ENCODE results near the gene KDM5B. TPM values are rescaled to one million over a fixed set of nuclear protein-coding genes. Genes with fewer than 3 reads are reported as not detected.

Gene KDM5B
- polyA plus RNA-seq, 1 experiment: 79.1 TPM

DNA sequence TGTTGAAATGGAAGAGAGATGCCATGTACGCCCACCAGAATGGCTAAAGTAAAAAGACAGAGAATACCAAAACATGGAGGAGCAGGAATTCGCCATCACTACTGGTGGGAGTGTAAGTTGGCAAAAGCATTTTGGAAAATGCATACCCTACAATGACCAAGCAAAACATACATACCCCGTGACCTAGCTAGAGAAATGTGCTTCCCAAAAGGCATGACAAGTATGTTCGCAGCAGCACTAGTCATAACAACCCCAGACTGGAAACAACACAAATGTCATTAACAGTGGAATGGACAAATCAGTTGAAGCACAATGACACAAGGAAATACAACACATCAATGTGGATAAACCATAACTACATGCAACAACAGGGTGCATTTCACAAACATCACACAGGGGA, 125.2 kb downstream of the KDM5B start:
- TF ChIP-seq, protein P1, sequence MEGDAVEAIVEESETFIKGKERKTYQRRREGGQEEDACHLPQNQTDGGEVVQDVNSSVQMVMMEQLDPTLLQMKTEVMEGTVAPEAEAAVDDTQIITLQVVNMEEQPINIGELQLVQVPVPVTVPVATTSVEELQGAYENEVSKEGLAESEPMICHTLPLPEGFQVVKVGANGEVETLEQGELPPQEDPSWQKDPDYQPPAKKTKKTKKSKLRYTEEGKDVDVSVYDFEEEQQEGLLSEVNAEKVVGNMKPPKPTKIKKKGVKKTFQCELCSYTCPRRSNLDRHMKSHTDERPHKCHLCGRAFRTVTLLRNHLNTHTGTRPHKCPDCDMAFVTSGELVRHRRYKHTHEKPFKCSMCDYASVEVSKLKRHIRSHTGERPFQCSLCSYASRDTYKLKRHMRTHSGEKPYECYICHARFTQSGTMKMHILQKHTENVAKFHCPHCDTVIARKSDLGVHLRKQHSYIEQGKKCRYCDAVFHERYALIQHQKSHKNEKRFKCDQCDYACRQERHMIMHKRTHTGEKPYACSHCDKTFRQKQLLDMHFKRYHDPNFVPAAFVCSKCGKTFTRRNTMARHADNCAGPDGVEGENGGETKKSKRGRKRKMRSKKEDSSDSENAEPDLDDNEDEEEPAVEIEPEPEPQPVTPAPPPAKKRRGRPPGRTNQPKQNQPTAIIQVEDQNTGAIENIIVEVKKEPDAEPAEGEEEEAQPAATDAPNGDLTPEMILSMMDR (IDR thresholded peaks at IDR 0.05; ENCODE audit: low read depth, low read length): no peak
- H3K4me3 ChIP-seq (ENCODE audit: low read depth, low read length): no peak overlapping the region
- peaks cover 39% of the 10 kb centered on the region for H3K27me3 ChIP-seq (ENCODE audit: control insufficient read depth, insufficient read depth, low read length)
- H3K27ac ChIP-seq (ENCODE audit: low read depth, low read length): no peak overlapping the region
- DNase-seq (ENCODE audit: low read depth, low spot score): no peak
- H3K9me3 ChIP-seq (ENCODE audit: control insufficient read depth, insufficient read depth, low read length): no peaks in the 10 kb centered on the region
- POLR2A ChIA-PET: no interaction called here
- CTCF ChIA-PET: interaction anchor here (0.7 kb wide), 1 partner anchor 219 kb away, joined by 3 read pairs; no protein-coding TSS in a partner anchor

DNA sequence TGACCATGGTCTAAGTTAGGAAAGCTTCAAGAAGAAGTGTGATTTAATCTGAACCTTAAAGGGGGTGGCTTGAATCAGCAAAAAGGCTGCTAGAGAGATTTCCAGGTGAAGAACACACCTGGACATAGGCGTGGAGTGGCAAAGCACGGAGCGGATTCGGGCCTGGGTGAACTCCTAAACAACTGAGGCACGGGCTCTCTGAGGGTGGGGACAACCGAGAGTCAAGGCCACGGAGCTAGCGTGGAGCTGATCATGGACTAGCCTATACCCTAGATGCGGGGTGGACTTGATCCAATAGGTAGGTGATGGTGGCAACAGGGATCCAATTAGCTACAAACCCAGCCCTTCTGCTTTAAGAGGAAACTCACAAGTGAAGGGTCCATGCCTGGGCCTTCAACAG, 125.7 kb downstream of the KDM5B start:
- Histone ChIP-seq H3K4me3 (ENCODE audit: low read depth, low read length) (no peak overlapping the region), H3K27me3 (ENCODE audit: control insufficient read depth, insufficient read depth, low read length) (peaks cover 43% of the 10 kb centered on the region), H3K9me3 (ENCODE audit: control insufficient read depth, insufficient read depth, low read length) (no peaks in the 10 kb centered on the region), H3K27ac (ENCODE audit: low read depth, low read length) (no peak overlapping the region)
- no peak for DNase-seq (ENCODE audit: low read depth, low spot score)
- POLR2A ChIA-PET: no interaction called here
- TF ChIP-seq, protein P1 (IDR thresholded peaks at IDR 0.05; ENCODE audit: low read depth, low read length): no peak
- CTCF ChIA-PET: interaction anchor here (0.7 kb wide), 1 partner anchor 218 kb away, joined by 3 read pairs; no protein-coding TSS in a partner anchor

DNA sequence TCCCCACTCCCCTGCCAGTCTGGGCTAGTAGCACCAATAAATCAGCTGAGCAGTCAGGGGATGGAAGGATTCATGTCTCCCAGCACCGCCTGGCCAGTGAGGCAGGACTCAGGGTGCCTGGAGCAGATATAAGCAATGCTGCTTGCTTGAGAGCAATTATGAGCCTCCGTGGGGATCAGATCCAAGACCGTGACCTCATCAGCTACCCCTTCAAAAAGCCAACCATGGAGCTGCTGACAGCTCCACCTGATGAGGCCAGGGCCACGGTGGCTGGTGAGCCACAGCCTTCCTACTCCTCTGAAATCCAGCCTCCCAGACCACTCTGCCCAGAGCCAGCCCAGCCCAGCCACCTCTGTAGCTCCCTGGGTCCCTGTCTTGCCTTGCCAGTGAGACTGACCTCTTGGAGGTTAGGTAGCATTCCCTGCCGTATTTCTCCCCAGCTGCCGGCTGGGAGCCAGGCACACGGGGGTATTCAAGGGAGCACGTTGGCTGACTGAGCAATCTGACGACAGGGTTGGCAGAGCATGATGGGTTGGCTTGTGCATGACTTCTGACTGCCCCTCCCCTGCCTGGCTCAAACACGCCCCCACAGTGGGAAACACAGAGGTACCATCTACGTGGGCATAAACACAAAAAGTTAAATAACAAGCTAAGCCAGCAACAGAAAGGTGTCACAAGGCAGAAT, 126.3 kb downstream of the KDM5B start:
- TF ChIP-seq, protein P1 (IDR thresholded peaks at IDR 0.05; ENCODE audit: low read depth, low read length): no peak
- ChIA-PET POLR2A (interaction anchor here (0.6 kb wide), 1 partner anchor 11 kb away, joined by 3 read pairs; no protein-coding TSS in a partner anchor), CTCF (interaction anchor here (1.1 kb wide), 1 partner anchor 218 kb away, joined by 3 read pairs; no protein-coding TSS in a partner anchor)
- H3K4me3 ChIP-seq (ENCODE audit: low read depth, low read length): no peak overlapping the region
- H3K27me3 ChIP-seq (ENCODE audit: control insufficient read depth, insufficient read depth, low read length): peaks cover 49% of the 10 kb centered on the region
- no peak overlapping the region for H3K27ac ChIP-seq (ENCODE audit: low read depth, low read length)
- no peak for DNase-seq (ENCODE audit: low read depth, low spot score)
- no peaks in the 10 kb centered on the region for H3K9me3 ChIP-seq (ENCODE audit: control insufficient read depth, insufficient read depth, low read length)

DNA sequence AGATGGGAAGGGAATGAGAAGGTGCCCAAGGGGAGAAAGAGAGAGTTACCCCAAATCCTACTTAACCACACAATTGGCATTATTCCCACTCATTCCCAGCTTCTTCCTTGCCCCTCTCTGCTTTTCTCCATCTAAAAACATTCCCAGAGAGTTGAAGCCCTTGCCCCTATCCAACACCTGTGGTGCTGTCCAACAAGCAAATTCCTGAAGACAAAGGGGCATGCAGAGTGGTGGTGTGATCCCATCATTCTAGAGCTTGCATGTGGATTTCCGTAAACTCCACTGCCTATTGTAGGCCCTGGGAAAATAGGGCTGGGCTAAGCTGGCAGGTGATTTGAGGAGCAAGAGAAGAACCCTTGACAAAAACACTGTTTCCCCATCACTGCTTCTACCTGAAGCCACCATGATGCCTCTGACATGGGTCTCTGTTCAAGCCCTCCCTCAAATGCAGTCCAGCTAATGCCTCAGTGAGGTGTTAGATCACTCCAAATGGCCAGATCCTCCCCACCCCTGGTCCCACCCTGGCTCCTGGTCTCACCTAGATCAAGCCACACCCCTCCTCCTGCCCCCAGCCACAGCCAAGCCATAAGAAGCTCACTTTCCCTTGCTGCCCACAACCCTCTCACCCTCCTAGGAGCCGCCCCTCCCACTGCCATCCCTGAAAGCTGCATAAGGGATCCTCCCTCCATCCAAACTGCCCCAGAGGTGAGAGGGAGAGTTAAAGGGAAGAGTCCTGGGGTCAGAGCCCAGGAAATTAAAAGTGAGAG, 127.5 kb downstream of the KDM5B start:
- peaks cover 51% of the 10 kb centered on the region for H3K27me3 ChIP-seq (ENCODE audit: control insufficient read depth, insufficient read depth, low read length)
- no peak overlapping the region for H3K27ac ChIP-seq (ENCODE audit: low read depth, low read length)
- ChIA-PET POLR2A (no interaction called here), CTCF (interaction anchor here (0.6 to 1.1 kb wide), 3 partner anchors 8 to 217 kb away, joined by 3 read pairs; no protein-coding TSS in a partner anchor)
- H3K9me3 ChIP-seq (ENCODE audit: control insufficient read depth, insufficient read depth, low read length): no peaks in the 10 kb centered on the region
- DNase-seq (ENCODE audit: low read depth, low spot score): no peak
- H3K4me3 ChIP-seq (ENCODE audit: low read depth, low read length): no peak overlapping the region
- TF ChIP-seq, protein P1 (IDR thresholded peaks at IDR 0.05; ENCODE audit: low read depth, low read length): no peak

Measured in AG04450 (cell line).